HUDEP-2 (cell line): ENCODE data around the gene ANKFN1.
"Not testable (repeated sequence)": the region's sequence is repeated elsewhere in the genome, so short reads cannot be mapped to it uniquely, and the experiment has no call there.

Source experiments
- DNase-seq, 76 experiments: peaks; one replicate each; lab custom pipeline; 2025; ENCODE audit not compliant: unreplicated experiment in 76 of 76; lab: John Stamatoyannopoulos, UW

Gene ANKFN1

GRCh38 chr17:56319531-56319930, 166.3 kb downstream of the ANKFN1 start:
- peak in 16 of 76 experiments; percentile 2 to 62 (median 13) for DNase-seq

GRCh38 chr17:56320443-56320842, 167.2 kb downstream of the ANKFN1 start:
- DNase-seq: no peak

GRCh38 chr17:56322991-56323390, 169.7 kb downstream of the ANKFN1 start:
- DNase-seq: no peak

- no peak for DNase-seq
Observed at GRCh38 chr17:56324676-56325075, 171.4 kb downstream of the ANKFN1 start.

- no peak for DNase-seq
Observed at GRCh38 chr17:56325313-56326000, 172.2 kb downstream of the ANKFN1 start.

- no peak for DNase-seq
Observed at GRCh38 chr17:56326001-56326359, 172.7 kb downstream of the ANKFN1 start.

- DNase-seq: no peak
Observed at GRCh38 chr17:56347639-56348038, 194.4 kb downstream of the ANKFN1 start.

- DNase-seq: no peak
Observed at GRCh38 chr17:56350592-56350991, 197.3 kb downstream of the ANKFN1 start.

- no peak for DNase-seq
Observed at GRCh38 chr17:56351675-56352074, 198.4 kb downstream of the ANKFN1 start.

- DNase-seq: no peak
Observed at GRCh38 chr17:56358651-56359050, 205.4 kb downstream of the ANKFN1 start.

- DNase-seq: no peak
Observed at GRCh38 chr17:56359518-56359917, 206.2 kb downstream of the ANKFN1 start.

- DNase-seq: no peak
Observed at GRCh38 chr17:56367366-56367765, 214.1 kb downstream of the ANKFN1 start.

- DNase-seq: no peak
Observed at GRCh38 chr17:56373981-56374833, 220.9 kb downstream of the ANKFN1 start.

- no peak for DNase-seq
Observed at GRCh38 chr17:56389356-56389755, 236.1 kb downstream of the ANKFN1 start.

- no peak for DNase-seq
Observed at GRCh38 chr17:56392321-56392720, 239.0 kb downstream of the ANKFN1 start.

- DNase-seq: no peak
Observed at GRCh38 chr17:56393156-56393555, 239.9 kb downstream of the ANKFN1 start.

GRCh38 chr17:56395787-56396186, 242.5 kb downstream of the ANKFN1 start:
- no peak for DNase-seq

- DNase-seq: no peak
Observed at GRCh38 chr17:56407086-56407485, 253.8 kb downstream of the ANKFN1 start.

GRCh38 chr17:56412356-56412755, 259.1 kb downstream of the ANKFN1 start:
- not testable (repeated sequence) for DNase-seq

GRCh38 chr17:56416682-56417351, 263.5 kb downstream of the ANKFN1 start:
- DNase-seq: no peak

- no peak for DNase-seq
Observed at GRCh38 chr17:56424005-56424404, 270.7 kb downstream of the ANKFN1 start.
